HFFc6 (cell line): ENCODE measurements around the gene OXLD1. TPM values are rescaled to one million over a fixed set of nuclear protein-coding genes. Genes with fewer than 3 reads are reported as not detected.

Source experiments
- DNase-seq: peaks from one replicate; pipeline ENCODE4 v3.0.0-alpha.2; 2018
- H3K27ac Mint-ChIP-seq: 2 replicates; pipeline ENCODE4 v1.8.0; 2020; ENCODE audit warnings: mild to moderate bottlenecking, mixed read lengths
- H3K27me3 Mint-ChIP-seq: 2 replicates; pipeline ENCODE4 v1.8.0; 2021; ENCODE audit warnings: mild to moderate bottlenecking, moderate library complexity, mixed read lengths; ENCODE audit not compliant: insufficient read depth
- H3K36me3 Mint-ChIP-seq: 2 replicates; pipeline ENCODE4 v1.8.0; 2021; ENCODE audit warnings: low read depth, mixed read lengths
- H3K4me1 Mint-ChIP-seq: 2 replicates; pipeline ENCODE4 v1.8.0; 2020; ENCODE audit warnings: low read depth, mixed read lengths
- H3K4me3 Mint-ChIP-seq: 2 replicates; pipeline ENCODE4 v1.8.0; 2020; ENCODE audit warnings: mild to moderate bottlenecking, moderate library complexity, mixed read lengths
- H3K9me3 Mint-ChIP-seq: 2 replicates; pipeline ENCODE4 v1.8.0; 2020; ENCODE audit warnings: mild to moderate bottlenecking, mixed read lengths
- total RNA-seq, 6 experiments: library from RNA; stranded (reverse); fragmentation: NEBNext Ultra II Directional; extraction: Animal tissue kit (Norgen Biotek cat#: 25700); gene quantifications; 2 replicates in 1 of 6; 3 replicates in 5 of 6; pipeline ENCODE4 v1.2.3, GENCODE V29; 2021
- TF ChIP-seq, protein P1 (sequence below): fragments of 200-600 bp; sonication (generic); IDR thresholded peaks from 2 replicates; pipeline ENCODE4 v1.5.0; 2021; ENCODE audit warnings: antibody characterized with exemption, mild to moderate bottlenecking

Gene OXLD1
- total RNA-seq, 6 experiments from 2014 or later: 20.9 to 33.4 (median 30.9) TPM

DNA sequence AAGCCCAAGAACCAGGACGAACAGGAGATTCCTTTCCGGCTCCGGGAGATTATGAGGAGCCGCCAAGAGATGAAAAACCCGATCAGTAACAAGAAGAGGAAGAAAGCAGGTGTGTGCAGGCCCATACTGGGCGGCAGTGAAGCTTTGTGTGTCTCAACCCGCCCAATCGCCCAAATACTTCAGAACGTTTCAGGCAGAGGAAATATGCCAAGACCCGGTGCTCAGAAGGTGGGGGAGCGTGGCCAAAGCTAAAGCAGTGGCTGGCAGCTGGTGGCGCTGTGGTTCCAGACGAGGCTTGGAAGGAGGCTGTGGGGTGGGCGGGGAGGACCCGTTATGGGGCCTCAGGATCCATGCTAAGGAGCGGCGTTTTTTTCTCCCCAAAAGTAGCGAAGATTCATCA is 1.3 kb upstream of the OXLD1 start:
- no peaks in the 10 kb centered on the region; the same call in 1 of the 2 replicates for H3K27me3 Mint-ChIP-seq
- H3K36me3 Mint-ChIP-seq: peaks cover 14% of the 10 kb centered on the region; the same call in 1 of the 2 replicates
- DNase-seq: no peak
- H3K4me1 Mint-ChIP-seq: peaks cover 25% of the 10 kb centered on the region
- peak overlapping the region; percentile 29; the same call in 1 of the 2 replicates for H3K27ac Mint-ChIP-seq
- peak overlapping the region; percentile 91 for H3K4me3 Mint-ChIP-seq
- no peaks in the 10 kb centered on the region for H3K9me3 Mint-ChIP-seq
- TF ChIP-seq, protein P1, sequence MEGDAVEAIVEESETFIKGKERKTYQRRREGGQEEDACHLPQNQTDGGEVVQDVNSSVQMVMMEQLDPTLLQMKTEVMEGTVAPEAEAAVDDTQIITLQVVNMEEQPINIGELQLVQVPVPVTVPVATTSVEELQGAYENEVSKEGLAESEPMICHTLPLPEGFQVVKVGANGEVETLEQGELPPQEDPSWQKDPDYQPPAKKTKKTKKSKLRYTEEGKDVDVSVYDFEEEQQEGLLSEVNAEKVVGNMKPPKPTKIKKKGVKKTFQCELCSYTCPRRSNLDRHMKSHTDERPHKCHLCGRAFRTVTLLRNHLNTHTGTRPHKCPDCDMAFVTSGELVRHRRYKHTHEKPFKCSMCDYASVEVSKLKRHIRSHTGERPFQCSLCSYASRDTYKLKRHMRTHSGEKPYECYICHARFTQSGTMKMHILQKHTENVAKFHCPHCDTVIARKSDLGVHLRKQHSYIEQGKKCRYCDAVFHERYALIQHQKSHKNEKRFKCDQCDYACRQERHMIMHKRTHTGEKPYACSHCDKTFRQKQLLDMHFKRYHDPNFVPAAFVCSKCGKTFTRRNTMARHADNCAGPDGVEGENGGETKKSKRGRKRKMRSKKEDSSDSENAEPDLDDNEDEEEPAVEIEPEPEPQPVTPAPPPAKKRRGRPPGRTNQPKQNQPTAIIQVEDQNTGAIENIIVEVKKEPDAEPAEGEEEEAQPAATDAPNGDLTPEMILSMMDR: peak; percentile 25; the same call in 1 of the 2 replicates

DNA sequence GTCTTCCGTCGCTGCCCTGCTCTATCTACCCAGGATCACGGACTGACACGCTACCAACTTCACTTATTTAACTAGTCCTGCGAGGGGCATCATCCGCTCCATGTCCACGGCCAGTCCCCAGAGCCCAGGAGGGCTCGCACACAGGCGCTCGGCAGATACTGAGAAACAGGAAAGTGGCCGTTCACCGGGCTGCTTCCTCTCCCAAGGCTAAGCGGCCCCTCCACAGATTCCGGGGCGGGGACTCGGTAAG is 388 bp downstream of the OXLD1 start:
- Mint-ChIP-seq H3K4me1 (peaks cover 25% of the 10 kb centered on the region), H3K27ac (peak overlapping the region; percentile 83), H3K36me3 (peaks cover 14% of the 10 kb centered on the region; the same call in 1 of the 2 replicates), H3K27me3 (peaks cover 1% of the 10 kb centered on the region), H3K9me3 (no peaks in the 10 kb centered on the region), H3K4me3 (peak overlapping the region; percentile 91)
- DNase-seq: no peak
- TF ChIP-seq, protein P1: no peak

DNA sequence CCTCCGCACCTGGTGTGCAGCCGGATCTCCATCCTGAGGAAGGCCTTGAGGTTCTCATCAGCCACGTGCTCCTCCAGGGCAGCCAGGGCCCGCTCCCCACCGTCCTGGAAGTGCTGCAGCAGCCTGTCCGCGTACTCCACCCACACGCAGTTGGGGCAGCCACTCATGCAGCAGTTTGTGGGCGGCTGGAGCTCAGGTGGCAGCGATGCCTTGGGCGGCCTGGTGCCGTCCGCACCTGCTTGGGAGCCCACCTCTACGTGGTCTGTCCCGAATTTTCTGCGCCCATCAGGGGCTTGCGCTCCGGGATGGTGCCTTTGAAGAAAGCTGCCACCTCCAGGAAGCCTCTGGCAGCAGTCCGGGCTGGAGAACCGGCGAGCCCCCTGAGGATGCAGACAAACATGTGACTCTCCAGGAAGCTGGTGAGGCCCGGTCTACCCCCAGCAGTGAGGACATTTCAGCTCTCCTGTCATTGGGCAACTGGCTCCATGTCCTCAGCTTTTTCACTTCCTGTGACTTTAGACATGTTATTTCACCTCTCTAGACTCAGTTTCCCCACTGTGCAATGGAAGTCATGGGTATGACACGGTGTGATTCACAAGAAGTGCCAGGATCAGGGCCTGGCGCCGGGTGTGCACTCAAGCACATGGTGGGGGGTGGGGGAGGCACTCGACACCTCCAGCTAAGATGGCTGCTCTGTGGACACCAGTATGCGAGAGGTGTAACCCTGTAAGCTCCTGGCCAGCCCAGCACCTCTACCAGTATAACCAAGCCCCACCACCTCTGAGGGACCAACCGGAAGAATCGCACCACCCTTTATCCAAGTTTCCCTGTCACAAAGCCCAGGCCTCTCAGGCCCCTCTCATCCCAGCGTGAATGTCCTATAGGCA is 957 bp downstream of the OXLD1 start:
- H3K4me1 Mint-ChIP-seq: peaks cover 25% of the 10 kb centered on the region
- peak overlapping the region; percentile 91 for H3K4me3 Mint-ChIP-seq
- H3K36me3 Mint-ChIP-seq: peaks cover 14% of the 10 kb centered on the region; the same call in 1 of the 2 replicates
- H3K27ac Mint-ChIP-seq: peak overlapping the region; percentile 83
- peaks cover 2% of the 10 kb centered on the region for H3K27me3 Mint-ChIP-seq
- TF ChIP-seq, protein P1: no peak
- DNase-seq: no peak
- no peaks in the 10 kb centered on the region for H3K9me3 Mint-ChIP-seq

DNA sequence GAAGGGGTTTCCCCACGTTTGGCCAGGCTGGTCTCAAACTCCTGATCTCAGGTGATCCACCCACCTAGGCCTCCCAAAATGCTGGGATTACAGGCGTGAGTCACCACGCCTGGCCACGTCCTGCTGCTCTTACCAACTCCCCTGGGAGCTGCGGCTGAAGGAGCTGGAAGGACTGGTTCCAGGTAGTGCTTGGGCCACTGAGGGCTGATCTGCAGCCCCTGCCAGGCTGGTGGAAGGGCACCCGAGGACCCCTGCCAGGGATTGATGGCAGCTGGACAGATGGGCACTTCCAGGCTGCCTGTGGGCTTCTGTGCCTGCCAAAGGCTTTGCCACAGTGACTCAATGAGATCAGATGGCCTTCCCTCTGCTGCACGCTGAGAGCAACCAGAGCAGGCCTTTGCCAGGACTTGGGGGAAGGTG is 2.3 kb downstream of the OXLD1 start:
- no peaks in the 10 kb centered on the region for H3K9me3 Mint-ChIP-seq
- peaks cover 14% of the 10 kb centered on the region; the same call in 1 of the 2 replicates for H3K36me3 Mint-ChIP-seq
- H3K4me1 Mint-ChIP-seq: peaks cover 25% of the 10 kb centered on the region
- no peak overlapping the region for H3K27ac Mint-ChIP-seq
- peaks cover 2% of the 10 kb centered on the region for H3K27me3 Mint-ChIP-seq
- TF ChIP-seq, protein P1: no peak
- no peak for DNase-seq
- H3K4me3 Mint-ChIP-seq: no peak overlapping the region

DNA sequence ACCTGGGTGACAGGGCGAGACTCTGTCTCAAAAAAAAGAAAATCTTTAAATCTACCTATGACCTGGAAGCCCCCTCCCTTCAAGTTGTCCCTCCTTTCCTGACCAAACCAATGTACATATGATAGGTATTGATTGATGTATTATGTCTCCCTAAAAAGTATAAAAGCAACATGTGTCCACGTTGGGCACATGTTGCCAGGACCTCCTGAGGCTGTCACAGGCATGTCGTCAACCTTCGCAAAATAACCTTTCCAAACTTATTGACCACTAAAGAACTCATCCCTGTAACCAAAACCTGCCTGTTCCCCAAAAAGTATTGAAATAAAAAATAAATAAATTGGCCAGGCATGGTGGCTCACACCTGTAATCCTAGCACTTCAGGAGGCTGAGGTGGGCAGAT is 4.4 kb downstream of the OXLD1 start:
- no peak for DNase-seq
- Mint-ChIP-seq H3K4me3 (no peak overlapping the region), H3K27me3 (peaks cover 2% of the 10 kb centered on the region), H3K9me3 (no peaks in the 10 kb centered on the region), H3K4me1 (peaks cover 10% of the 10 kb centered on the region), H3K27ac (no peak overlapping the region), H3K36me3 (peaks cover 2% of the 10 kb centered on the region; the same call in 1 of the 2 replicates)
- TF ChIP-seq, protein P1: no peak
